NK-92 treated with Interleukin-12 subunit alpha and Interleukin-12 subunit beta, amount 100 ng/mL, for 24 hours (cell line): Measurements from ENCODE around the gene DNAH17.

Experiments used
- DNase-seq: peaks from one replicate; lab custom pipeline; 2025; lab: John Stamatoyannopoulos, UW

The DNAH17 gene, protein sequence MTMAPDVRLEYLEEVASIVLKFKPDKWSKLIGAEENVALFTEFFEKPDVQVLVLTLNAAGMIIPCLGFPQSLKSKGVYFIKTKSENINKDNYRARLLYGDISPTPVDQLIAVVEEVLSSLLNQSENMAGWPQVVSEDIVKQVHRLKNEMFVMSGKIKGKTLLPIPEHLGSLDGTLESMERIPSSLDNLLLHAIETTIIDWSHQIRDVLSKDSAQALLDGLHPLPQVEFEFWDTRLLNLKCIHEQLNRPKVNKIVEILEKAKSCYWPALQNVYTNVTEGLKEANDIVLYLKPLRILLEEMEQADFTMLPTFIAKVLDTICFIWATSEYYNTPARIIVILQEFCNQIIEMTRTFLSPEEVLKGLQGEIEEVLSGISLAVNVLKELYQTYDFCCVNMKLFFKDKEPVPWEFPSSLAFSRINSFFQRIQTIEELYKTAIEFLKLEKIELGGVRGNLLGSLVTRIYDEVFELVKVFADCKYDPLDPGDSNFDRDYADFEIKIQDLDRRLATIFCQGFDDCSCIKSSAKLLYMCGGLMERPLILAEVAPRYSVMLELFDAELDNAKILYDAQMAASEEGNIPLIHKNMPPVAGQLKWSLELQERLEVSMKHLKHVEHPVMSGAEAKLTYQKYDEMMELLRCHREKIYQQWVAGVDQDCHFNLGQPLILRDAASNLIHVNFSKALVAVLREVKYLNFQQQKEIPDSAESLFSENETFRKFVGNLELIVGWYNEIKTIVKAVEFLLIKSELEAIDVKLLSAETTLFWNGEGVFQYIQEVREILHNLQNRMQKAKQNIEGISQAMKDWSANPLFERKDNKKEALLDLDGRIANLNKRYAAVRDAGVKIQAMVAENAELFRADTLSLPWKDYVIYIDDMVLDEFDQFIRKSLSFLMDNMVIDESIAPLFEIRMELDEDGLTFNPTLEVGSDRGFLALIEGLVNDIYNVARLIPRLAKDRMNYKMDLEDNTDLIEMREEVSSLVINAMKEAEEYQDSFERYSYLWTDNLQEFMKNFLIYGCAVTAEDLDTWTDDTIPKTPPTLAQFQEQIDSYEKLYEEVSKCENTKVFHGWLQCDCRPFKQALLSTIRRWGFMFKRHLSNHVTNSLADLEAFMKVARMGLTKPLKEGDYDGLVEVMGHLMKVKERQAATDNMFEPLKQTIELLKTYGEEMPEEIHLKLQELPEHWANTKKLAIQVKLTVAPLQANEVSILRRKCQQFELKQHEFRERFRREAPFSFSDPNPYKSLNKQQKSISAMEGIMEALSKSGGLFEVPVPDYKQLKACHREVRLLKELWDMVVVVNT (N-terminal part only)

GRCh38 chr17:78577296-78577695, at the start of gene DNAH17:
DNAH17 (minus strand) TSS chr17:78577396; CDS start chr17:78575057, 2,339 bp downstream.
- DNase-seq = no peak

DNA sequence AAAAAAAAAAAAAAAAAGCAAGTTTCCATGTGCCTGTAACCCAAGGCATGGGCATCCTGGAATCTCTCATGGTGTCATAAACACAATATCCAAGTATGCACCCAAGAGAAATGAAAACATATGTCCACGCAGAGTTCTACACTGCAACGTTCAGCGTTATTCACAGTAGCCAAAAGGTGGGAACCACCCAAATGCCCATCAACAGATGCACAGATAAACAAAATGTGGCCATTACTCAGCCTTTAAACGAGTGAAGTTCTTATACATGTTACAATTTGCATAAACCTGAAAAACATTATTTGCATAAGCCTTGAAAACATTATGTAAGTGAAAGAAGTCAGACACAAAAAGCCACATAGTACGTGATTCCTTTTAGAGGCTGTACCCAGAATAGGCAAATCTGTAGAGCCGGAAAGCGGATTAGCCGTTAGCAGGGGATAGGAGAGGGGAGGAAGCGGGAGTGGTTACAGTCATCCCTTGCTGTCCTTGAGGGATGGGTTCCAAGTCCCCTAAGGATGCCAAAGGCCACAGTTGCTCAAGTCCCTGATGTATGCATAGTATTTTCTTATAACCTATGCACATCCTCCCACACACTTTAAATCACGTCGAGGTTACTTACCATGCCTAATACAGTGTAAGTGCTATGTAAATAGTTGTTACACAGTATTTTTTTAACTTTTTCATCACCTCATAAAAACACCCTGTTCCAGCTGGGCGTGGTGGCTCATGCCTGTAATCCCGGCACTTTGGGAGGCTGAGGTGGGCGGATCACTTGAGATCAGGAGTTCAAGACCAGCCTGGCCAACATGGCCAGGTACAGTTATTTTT, 47.3 kb upstream of the DNAH17 start:
- no peak for DNase-seq

GRCh38 chr17:78623541-78623940, 46.3 kb upstream of the DNAH17 start:
- DNase-seq = no peak

DNA sequence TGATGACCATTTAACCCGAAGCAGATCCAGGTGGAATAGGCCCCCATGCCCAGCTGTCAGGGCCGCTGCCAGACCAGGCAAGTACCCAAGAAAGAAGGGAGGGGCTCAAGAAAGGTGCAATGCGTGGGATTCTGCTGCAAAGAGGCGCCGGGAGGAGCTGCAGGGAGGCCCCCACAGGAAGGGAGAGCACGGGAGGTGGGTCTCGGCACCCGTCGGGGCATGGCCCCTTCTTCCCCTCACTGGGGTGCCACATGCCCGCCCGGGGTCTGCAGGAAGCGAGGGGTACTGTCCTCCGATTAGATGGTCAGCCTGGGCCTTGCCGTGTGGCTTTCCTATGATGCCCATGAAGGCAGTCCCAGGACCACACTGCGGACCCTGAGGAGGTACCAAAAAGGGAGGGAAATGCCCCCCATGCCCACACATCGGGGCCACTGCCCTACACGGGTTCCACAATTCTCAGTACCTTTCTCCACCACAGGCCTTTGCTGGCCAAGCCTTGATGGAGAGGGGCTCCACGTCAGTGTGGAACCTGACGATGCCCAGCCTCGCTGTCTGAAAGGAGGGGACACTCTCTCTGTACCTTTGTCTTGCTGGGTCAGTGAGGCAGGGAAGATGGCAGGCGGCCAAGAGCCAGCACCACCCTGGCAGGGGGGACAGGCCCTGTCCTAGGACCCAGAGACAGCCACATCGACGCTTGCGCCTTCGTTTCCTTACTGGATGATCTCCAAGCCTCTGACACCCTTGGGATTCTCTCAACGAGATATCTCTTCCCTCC, 45.5 kb upstream of the DNAH17 start:
- no peak for DNase-seq

DNA sequence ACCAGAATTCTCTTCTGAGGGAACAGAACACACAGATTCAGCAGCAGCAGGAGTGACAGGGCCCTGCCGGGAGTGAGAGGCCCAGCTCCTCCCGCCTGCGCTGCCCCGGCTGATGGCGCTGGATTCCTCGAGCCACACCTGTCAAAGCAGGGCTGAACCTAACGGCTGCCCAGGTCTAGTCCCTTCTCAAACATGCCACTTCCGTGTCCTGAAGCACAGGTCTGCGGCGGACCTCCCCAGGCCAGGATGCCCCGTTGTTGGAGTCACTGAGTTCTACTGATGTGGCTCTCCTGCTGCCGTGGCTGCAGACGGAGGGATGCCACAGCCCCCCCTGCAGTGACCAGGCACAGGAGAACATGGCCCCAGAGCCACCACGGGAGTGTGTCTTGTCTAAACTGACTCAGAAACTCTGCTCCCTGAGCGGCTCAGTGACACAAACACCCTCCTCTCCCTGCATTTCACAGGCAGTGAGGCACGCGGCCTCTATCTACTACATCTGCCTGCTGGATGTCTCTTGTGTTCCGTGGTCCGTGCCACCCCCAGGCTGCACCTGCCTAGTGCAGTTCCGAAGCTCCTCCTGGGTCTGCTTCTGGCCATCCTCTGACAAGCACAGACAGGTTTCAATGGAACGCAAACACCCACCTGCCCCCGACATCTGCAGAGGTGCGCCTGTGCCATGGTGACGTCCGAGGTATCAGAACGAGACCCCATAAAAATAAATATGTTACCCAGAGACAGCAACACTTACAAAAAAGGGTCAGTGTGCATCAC, 44.7 kb upstream of the DNAH17 start:
- DNase-seq = no peak

GRCh38 chr17:78620099-78620498, 42.9 kb upstream of the DNAH17 start:
- DNase-seq = no peak

GRCh38 chr17:78619334-78619733, 42.1 kb upstream of the DNAH17 start:
- no peak for DNase-seq

GRCh38 chr17:78618264-78619066, 41.3 kb upstream of the DNAH17 start:
- no peak for DNase-seq

DNA sequence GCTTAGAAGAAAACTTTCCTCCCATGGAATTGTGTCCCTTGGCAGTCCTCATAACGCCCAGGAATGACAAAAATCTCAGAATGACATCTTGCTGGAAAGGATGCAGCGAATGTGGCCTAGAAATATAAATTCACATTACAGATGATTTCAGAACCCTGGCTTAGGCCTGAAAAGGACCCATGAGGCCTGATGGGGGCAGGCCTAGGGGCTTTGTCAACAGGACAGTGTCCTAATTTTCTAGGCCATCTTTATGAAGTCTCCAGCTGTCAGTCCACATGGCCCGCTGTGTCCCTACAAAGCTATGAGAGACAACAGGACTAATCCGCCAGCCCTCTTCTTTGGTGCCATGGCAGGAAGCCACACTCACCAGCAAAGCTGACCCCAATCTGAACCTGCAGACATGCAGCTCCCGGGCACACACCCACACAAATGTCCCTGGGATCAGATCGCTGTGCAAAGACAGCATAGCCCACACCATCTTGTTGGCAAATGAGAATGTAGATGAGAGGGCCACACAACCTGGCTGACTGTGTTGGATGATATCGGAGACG, 40.4 kb upstream of the DNAH17 start:
- DNase-seq = no peak

DNA sequence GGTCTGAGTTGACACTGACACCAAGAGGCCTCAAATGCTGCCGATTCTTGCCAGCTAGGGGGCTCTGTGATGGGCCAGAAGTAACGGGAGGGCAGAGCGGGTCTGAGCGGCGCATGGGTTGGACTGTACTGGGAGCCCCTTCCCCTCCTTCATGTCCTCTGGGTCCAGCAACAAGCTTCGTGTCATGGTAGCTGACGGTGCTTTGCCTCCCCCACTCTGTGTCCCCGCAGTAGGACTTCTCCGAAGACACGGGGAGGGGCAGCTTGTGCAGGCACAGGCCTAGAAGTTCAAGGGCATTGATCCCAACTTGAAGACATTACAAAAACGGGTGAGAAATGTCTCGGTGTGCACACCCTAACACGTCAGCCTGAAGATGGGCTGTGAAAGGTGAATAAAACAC, 39.8 kb upstream of the DNAH17 start:
- DNase-seq = no peak

- no peak for DNase-seq
Observed at GRCh38 chr17:78615631-78616030, 38.4 kb upstream of the DNAH17 start.

DNA sequence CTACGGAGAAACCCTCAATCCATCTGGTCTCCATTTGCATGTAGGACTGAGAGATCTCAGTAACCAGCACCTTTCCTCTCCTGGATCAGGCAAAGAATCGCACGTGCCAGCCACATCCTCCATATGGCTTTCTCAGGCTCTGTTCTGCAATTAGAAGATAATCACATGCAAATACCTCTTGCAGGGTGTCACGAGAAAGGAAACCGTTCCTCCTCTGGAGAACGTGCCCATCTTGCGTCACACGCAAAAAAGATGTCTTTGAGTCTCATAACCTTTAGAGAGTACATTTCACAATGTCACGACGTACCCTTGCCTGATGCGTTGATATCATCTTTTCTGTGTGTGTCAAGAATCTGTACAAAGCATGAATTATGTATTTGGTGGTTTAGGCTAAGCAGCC, 36.2 kb upstream of the DNAH17 start:
- no peak for DNase-seq

- no peak for DNase-seq
Observed at GRCh38 chr17:78611607-78612006, 34.4 kb upstream of the DNAH17 start.

GRCh38 chr17:78610951-78611511, 33.8 kb upstream of the DNAH17 start:
- no peak for DNase-seq

DNA sequence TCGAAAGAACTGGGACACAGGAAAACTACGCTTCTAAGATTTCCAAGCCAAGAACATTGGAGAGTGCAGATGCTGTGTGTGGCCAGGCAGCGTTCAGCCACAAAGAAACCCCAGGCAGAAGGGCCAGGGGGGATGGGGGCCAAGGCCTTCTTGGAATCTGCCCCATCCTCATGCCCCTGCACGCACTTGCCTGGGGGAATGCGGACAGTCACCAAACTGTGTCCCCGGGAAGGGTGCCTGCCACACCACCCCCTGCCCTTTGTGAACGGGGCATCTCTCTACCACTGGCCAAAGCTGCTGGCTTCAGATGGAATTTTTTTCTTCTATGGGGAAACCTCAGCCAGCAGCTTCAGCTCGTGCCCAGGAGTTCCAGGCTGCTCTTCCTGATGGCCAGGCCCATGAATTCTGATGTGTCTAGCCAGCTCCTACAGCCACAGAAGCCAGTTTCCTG, 32.0 kb upstream of the DNAH17 start:
- DNase-seq = no peak

DNA sequence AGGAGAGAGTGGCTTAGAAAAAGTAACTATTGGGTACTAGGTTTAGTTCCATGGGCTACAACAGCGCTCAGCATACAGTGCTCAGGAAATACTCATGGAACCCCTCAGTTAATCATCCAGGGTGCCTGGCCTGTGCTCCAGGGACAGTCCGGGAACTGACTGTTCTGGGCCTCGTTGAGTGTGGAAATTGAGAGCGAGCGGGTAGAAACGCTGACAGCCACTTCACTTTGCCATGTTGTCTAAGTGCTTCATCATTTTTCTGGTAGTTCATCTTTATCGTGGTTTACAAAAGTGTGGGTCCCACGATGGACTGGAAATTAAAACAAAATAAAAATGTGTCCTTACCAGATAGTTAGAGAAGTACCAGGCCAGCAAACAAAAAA, 31.6 kb upstream of the DNAH17 start:
- no peak for DNase-seq

DNA sequence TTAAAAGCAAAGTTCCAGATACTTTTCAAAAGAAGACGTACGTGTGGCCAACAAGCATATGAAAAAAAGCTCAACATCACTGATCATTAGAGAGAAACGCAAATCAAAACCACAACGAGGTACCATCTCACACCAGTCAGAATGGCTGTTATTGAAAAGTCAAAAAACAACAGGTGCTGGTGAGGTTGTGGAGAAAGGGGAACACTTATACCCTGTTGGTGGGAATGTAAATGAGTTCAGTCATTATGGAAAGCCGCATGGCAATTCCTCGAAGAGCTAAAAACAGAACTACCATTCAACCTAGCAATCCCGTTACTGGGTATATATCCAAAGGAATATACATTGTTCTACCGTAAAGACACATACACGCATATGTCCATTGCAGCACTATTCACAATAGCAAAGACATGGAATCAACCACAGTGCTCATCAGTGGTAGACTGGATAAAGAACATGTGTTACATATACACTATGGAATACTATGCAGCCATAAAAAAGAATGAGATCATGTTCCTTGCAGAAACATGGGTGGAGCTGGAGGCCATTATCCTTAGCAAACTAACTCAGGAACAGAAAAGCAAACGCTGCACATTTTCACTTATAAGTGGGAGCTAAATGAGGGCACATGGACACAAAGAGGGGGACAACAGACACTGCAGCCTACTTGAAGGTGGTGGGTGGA, 31.1 kb upstream of the DNAH17 start:
- no peak for DNase-seq

- DNase-seq = no peak
Observed at GRCh38 chr17:78607038-78607437, 29.8 kb upstream of the DNAH17 start.
